ENCODE data around the gene NEGR1. TPM values are rescaled to one million over a fixed set of nuclear protein-coding genes. Genes with fewer than 3 reads are reported as not detected.

The NEGR1 gene
- total and polyA plus RNA-seq, 9 of the 15 experiments (the other 6 are each of a cell fraction or from before 2014, with no cell fraction given), result not detected

DNA sequence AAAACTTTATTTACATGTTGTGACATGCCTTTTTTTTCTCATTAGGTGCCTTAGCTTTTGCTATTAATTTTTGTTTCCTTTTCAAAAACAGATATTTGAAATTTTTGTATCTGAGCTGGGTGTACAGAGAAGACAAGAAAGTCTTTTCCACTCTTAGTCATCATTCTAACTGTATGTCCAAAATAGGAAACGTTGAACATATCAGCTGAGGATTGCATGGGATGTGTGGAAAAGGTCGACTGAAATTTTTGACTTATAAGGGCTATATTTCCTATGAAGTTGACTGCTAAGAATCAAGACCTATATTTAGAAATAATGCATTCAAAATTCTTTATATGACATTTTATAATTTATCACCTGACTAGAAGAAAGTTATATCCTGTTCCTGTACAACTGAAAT is 931.5 kb downstream of the NEGR1 start:
- H3K4me2 ChIP-seq (ENCODE audit: insufficient read depth, low read length), result no peak overlapping the region
- H2AFZ ChIP-seq (ENCODE audit: low read depth, low read length), result no peak overlapping the region
- no peaks in the 10 kb centered on the region for H3K27me3 ChIP-seq (ENCODE audit: control insufficient read depth in 2 of 2, insufficient read depth in 2 of 2, low read length in 2 of 2)
- no peaks in the 10 kb centered on the region for H3K9me1 ChIP-seq (ENCODE audit: control insufficient read depth, insufficient read depth, low read length)
- CTCF ChIA-PET (ENCODE audit: low intra/inter-chr PET ratio), result no interaction called here
- BruUV-seq (replicated peaks), result no TSS peak
- no peak overlapping the region for H3K4me3 ChIP-seq
- POLR2A ChIA-PET, result no interaction called here
- 0% methylated on average over 2 of the region's 2 CpGs for WGBS (ENCODE audit: insufficient coverage, low coverage, missing lambda C conversion rate)
- no peak for FAIRE-seq
- in situ Hi-C loops (cut with MboI) (no loop called here), intact Hi-C loops (cut with micrococcal nuclease) (no loop called here)
- TF ChIP-seq CC2D1A (IDR thresholded peaks at IDR 0.05), result no peak
- TF ChIP-seq FOSL1 (tag; conservative IDR thresholded peaks at IDR 0.05), result no peak
- no peak for TF ChIP-seq ZNF212 (CRISPR knock-in tag; IDR thresholded peaks at IDR 0.05)
- TF ChIP-seq ZNF146 (CRISPR knock-in tag; IDR thresholded peaks at IDR 0.05; ENCODE audit: unreplicated experiment), result no peak
- TF ChIP-seq KDM5B (IDR thresholded peaks at IDR 0.05; ENCODE audit: insufficient replicate concordance, low read depth, low read length), result no peak
- TF ChIP-seq BRCA1 (IDR thresholded peaks at IDR 0.05), result no peak
- no peak for TF ChIP-seq BRCA1 (CRISPR knock-in tag; IDR thresholded peaks at IDR 0.05)
- no peak for TF ChIP-seq CBX1 (IDR thresholded peaks at IDR 0.05; ENCODE audit: low read depth)
- H3K36me3 ChIP-seq (ENCODE audit: control insufficient read depth, insufficient read depth, low read length), result no peaks in the 10 kb centered on the region
- no peak overlapping the region for H3K9ac ChIP-seq (ENCODE audit: insufficient read depth in 1 of 2, low read depth in 2 of 2, low read length in 2 of 2)
- 0 out of 2 replicates have a peak, but pooled peaks cover 2% of the 10 kb centered on the region for H3K9me3 ChIP-seq (replicated peaks; ENCODE audit: control insufficient read depth, insufficient read depth, low read depth, low read length)
- H4K20me1 ChIP-seq (replicated peaks; ENCODE audit: control insufficient read depth, insufficient read depth, low read length), result no peaks in the 10 kb centered on the region
- ATAC-seq, result no peak
- no peak for DNase-seq (ENCODE audit: extremely low read depth in 1 of 4, low spot score in 3 of 4)
- no peaks in the 10 kb centered on the region for H3K79me2 ChIP-seq (ENCODE audit: control insufficient read depth, insufficient read depth, low read length)
- H3K27ac ChIP-seq (ENCODE audit: extremely low read depth, low read depth, low read length), result no peak overlapping the region
- H3K4me1 ChIP-seq (replicated peaks in 1 of 2; ENCODE audit: control insufficient read depth in 2 of 2, insufficient read depth in 2 of 2, low read length in 2 of 2), result no peaks in the 10 kb centered on the region

- Histone ChIP-seq H3K9me3 (replicated peaks; ENCODE audit: control insufficient read depth, insufficient read depth, low read depth, low read length) (no peaks in the 10 kb centered on the region), H3K4me3 (no peak overlapping the region), H2AFZ (ENCODE audit: low read depth, low read length) (no peak overlapping the region), H3K27ac (ENCODE audit: extremely low read depth, low read depth, low read length) (no peak overlapping the region), H3K9me1 (ENCODE audit: control insufficient read depth, insufficient read depth, low read length) (no peaks in the 10 kb centered on the region), H3K79me2 (ENCODE audit: control insufficient read depth, insufficient read depth, low read length) (no peaks in the 10 kb centered on the region), H4K20me1 (replicated peaks; ENCODE audit: control insufficient read depth, insufficient read depth, low read length) (no peaks in the 10 kb centered on the region), H3K4me1 (replicated peaks in 1 of 2; ENCODE audit: control insufficient read depth in 2 of 2, insufficient read depth in 2 of 2, low read length in 2 of 2) (no peaks in the 10 kb centered on the region), H3K27me3 (ENCODE audit: control insufficient read depth in 2 of 2, insufficient read depth in 2 of 2, low read length in 2 of 2) (no peaks in the 10 kb centered on the region), H3K4me2 (ENCODE audit: insufficient read depth, low read length) (no peak overlapping the region), H3K9ac (ENCODE audit: insufficient read depth in 1 of 2, low read depth in 2 of 2, low read length in 2 of 2) (no peak overlapping the region), H3K36me3 (ENCODE audit: control insufficient read depth, insufficient read depth, low read length) (no peaks in the 10 kb centered on the region)
- DNase-seq (ENCODE audit: extremely low read depth in 1 of 4, low spot score in 3 of 4) (no peak), FAIRE-seq (no peak), ATAC-seq (no peak)
- no TSS peak for BruUV-seq (replicated peaks)
- CTCF ChIA-PET (ENCODE audit: low intra/inter-chr PET ratio), result no interaction called here
- intact Hi-C loops (cut with micrococcal nuclease) (no loop called here), in situ Hi-C loops (cut with MboI) (no loop called here)
- POLR2A ChIA-PET, result no interaction called here
- 0% methylated on average over 1 of the region's 1 CpG for WGBS (ENCODE audit: insufficient coverage, low coverage, missing lambda C conversion rate)
- TF ChIP-seq C11orf30 (IDR thresholded peaks at IDR 0.05; ENCODE audit: low read depth), result peak; percentile 49; the same call in 1 of the 2 replicates
- no peak for TF ChIP-seq E2F8 (IDR thresholded peaks at IDR 0.05; ENCODE audit: low read depth, partially characterized antibody)
- 0 out of 2 replicates have a peak, but pooled peaks have one; percentile 47 for TF ChIP-seq MAFG (tag; conservative IDR thresholded peaks at IDR 0.05)
- TF ChIP-seq MITF (IDR thresholded peaks at IDR 0.05), result no peak
- TF ChIP-seq ZNF316 (IDR thresholded peaks at IDR 0.05), result peak; percentile 79
These were observed 932.0 kb downstream of the NEGR1 start for GRCh38 chr1:71350330-71350729.
